Activated CD8-positive, alpha-beta memory T cell treated with anti-CD3 and anti-CD28 coated beads, Interleukin-2, amount 50 U/mL, for 24 hours (primary cell): ENCODE results near the gene RAPGEF2.

Experiments
- DNase-seq: peaks from one replicate; pipeline ENCODE4 v3.0.0-alpha.2; 2020; ENCODE audit errors: extremely low read depth

RAPGEF2 gene

GRCh38 chr4:159131564-159131963, 28.7 kb downstream of the RAPGEF2 start:
- no peak for DNase-seq

DNA sequence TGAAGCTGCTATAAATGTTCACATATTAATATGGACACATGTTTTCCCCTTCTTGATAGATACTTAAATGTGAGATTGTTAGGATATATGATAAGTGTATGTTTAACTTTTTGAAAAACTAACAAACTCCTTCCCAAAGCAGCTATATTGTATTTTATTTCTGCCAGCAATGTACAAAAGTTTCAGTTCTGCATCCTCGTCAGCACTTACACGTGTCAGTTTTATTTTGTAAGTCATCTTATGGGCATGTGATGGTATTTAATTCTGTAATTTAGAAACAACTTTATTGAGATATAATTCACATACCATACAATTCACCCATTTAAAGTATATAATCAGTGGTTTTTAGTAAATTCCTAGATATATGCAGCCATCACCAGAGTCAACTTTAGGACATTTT, 31.6 kb downstream of the RAPGEF2 start:
- no peak for DNase-seq

DNA sequence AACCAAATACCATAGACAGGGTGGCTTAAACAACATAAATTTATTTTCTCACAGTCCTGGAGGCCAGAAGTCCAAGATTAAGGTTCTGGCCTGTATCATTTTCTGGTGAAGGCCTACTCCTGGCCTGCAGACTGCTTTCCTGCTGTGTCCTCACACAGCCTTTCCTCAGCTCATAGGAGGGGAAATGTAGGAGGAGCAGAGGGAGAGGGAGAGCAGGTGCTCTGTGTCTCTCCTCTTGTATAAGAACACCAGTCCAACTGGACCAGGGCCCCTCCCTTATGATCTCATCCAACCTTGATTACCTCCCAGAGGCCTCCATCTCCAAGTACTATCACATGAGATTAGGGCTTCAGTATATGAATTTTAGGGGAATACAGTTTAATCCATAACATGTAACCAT, 34.3 kb downstream of the RAPGEF2 start:
- no peak for DNase-seq

GRCh38 chr4:159138436-159138835, 35.6 kb downstream of the RAPGEF2 start:
- no peak for DNase-seq

GRCh38 chr4:159141193-159141592, 38.3 kb downstream of the RAPGEF2 start:
- no peak for DNase-seq

GRCh38 chr4:159142241-159142640, 39.4 kb downstream of the RAPGEF2 start:
- DNase-seq: no peak

DNA sequence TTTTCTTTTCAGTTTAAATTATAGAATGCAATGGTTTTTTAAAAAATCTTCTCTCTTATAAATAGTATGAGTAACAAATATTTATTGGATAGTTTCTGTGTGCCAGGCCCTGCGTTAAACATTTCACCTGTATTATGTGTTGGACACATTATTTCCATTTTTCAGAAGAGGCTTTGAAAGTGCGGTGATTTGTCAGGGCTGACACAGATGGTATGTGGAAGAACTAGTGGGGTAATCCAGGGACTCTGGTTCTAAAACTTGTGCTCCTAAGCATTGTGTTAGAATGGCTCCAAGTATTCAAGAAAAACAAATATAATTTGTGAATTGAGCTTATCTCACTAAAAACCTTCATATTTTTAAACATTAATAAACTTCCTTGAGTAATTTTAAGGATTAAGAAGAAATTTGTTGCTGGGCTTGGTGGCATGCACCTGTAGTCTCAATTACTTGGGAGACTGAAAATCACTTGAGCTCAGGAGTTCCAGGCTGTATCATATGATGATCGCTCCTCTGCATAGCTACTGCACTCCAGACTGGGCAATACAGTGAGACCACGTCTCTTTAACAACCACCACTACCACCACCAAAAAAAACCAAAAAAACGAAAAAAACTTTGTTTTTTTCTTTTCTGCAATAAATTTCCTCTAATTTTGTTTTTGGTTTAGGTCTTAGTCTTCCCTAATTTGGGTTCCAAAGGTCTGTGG, 40.0 kb downstream of the RAPGEF2 start:
- DNase-seq: no peak

GRCh38 chr4:159143687-159144086, 40.8 kb downstream of the RAPGEF2 start:
- no peak for DNase-seq

- no peak for DNase-seq
These were observed 41.3 kb downstream of the RAPGEF2 start for GRCh38 chr4:159144112-159144694.

DNA sequence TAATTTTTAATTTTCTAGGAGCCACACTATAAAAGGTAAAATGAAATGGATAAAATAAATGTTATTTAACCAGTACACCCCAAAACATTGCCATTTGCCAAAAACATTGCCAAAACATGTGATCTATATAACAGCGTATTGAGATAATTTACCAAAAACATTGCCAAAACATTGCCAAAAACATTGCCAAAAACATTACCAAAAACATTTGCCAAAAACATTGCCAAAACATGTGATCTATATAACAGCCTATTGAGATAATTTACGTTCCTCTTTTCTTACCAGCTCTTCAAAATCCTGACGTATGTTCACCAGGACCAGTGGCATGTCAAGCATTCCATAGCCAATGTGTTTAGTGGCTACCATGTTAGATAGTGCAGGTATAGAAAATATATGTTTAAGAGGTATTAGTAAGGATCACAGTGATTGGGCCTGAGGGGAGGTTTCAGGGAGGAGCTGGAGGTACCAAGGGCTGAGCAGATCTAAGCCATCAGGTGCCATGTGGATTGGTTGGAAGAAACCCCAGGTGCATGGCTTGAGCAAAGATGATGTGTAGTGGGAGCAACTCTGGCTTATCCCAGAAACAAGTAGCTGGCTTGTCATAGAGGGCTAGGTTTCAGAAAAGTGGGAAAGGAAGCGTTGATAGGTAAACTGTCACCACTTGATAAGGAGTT, 42.6 kb downstream of the RAPGEF2 start:
- no peak for DNase-seq

DNA sequence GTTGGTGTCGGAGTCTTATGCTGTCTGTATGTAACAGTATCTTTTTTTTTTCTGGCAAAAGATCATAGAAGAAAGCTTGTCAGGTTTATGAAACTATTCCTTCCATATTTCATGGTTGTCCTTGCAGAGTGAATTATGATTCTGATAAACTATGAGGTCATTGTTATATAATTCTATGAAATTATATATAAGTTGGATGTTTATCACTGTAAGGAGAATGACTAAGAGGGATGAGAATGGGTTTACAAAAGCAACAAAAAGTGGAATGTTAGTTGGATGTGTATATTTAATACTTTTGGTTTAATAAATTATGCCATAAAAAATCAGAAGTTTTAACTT, 43.1 kb downstream of the RAPGEF2 start:
- no peak for DNase-seq

GRCh38 chr4:159146488-159146887, 43.6 kb downstream of the RAPGEF2 start:
- DNase-seq: no peak

DNA sequence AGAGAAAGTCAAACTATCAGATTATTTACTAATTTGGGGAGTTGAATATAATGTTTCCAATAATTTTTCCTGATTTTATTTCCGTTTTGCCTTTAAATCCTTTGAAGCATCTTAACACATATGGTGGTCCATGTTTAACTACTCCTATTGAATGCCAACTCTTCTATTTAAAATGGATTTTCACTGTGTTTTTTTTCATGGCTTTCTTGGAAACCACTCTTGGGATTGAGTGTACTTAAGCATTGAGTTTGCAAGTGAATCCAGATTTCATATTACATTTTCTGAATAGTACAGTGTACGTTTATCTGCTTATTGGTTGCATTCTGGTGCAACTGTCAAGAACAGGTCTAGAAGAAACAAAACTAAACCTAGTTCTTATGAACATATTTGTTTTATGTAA, 45.6 kb downstream of the RAPGEF2 start:
- no peak for DNase-seq

DNA sequence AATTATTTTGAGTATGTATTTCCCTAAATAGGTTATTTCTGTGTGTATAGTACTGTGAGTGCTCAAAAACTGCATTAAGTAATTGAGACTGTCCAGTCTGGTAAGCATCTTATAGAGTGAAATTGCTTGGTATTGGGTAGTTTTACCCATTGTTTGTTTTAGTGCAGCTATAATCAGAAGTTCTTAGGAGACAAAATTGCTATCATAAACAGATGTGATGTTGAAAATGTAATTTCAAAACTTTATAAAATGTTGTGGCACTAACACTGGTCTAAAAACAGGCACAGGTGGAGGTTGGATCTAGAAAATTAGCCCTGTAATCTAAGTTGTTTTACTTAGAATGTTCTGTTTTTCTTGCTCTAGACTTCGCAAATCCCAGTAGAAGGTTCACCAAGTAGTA, 46.8 kb downstream of the RAPGEF2 start:
- no peak for DNase-seq

GRCh38 chr4:159150396-159150795, 47.5 kb downstream of the RAPGEF2 start:
- no peak for DNase-seq

DNA sequence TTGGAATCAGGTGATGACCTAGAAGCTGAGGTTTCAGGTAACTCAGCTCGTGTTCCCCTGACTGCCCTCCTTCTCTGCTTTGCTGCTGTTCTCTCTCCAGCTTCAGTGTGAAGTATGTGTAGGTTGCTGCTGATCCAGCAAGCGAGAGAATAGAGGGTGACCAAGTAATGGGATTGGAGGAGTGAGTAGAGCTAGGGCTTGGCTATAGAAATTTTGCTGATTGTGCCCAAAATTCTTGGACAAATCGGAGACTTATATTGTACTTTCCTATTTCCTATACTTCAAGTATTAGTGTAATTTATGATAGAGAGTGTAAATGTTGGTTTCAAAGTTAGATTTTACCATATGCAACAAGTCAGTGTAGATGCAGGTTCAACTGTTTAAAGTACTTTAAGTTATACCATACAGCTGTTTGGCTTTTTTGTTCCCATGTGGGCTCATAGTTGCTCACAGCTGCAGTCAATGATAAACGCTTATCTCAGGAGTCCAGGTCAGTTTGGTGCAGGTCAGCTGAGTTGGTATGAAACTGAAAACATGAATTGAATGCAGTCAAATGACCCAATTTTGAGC, 48.0 kb downstream of the RAPGEF2 start:
- no peak for DNase-seq

GRCh38 chr4:159151689-159152088, 48.8 kb downstream of the RAPGEF2 start:
- DNase-seq: no peak

GRCh38 chr4:159152181-159152580, 49.3 kb downstream of the RAPGEF2 start:
- DNase-seq: no peak

GRCh38 chr4:159153669-159154068, 50.8 kb downstream of the RAPGEF2 start:
- DNase-seq: no peak

- DNase-seq: no peak
These were observed 52.2 kb downstream of the RAPGEF2 start for GRCh38 chr4:159155119-159155518.

GRCh38 chr4:159158083-159158617, 55.3 kb downstream of the RAPGEF2 start:
- no peak for DNase-seq

- no peak for DNase-seq
These were observed 56.1 kb downstream of the RAPGEF2 start for GRCh38 chr4:159158985-159159384.

GRCh38 chr4:159159611-159160010, 56.7 kb downstream of the RAPGEF2 start:
- no peak for DNase-seq
